Karpas-422 (cell line): ENCODE measurements around the gene NDE1. TPM values are rescaled to one million over a fixed set of nuclear protein-coding genes. Genes with fewer than 3 reads are reported as not detected.
A peak's percentile ranks its signal among the peaks of the same experiment; 100 is the strongest.

Experiments
- DNase-seq: peaks from one replicate; pipeline ENCODE4 v3.0.0-alpha.2; 2015
- H2AFZ ChIP-seq: fragments of 200-600 bp; sonication (generic); 2 replicates; pipeline ENCODE4 v1.6.1; 2014; ENCODE audit warnings: antibody characterized with exemption, low read length, mixed read lengths
- H3K27ac ChIP-seq: fragments of 200-600 bp; sonication (generic); 2 replicates; pipeline ENCODE4 v1.5.1; 2014; ENCODE audit warnings: mild to moderate bottlenecking, low read length, moderate library complexity
- H3K27me3 ChIP-seq: fragments of 200-600 bp; sonication (generic); 2 replicates; pipeline ENCODE4 v1.6.1; 2014; ENCODE audit warnings: low read length, mixed read lengths
- H3K36me3 ChIP-seq: fragments of 200-600 bp; sonication (generic); 2 replicates; pipeline ENCODE4 v1.6.1; 2014; ENCODE audit warnings: low read length, mixed read lengths; ENCODE audit not compliant: insufficient read depth
- H3K4me1 ChIP-seq: fragments of 200-600 bp; sonication (generic); 2 replicates; pipeline ENCODE4 v1.6.1; 2014; ENCODE audit warnings: mild to moderate bottlenecking, low read length, mixed read lengths
- H3K4me2 ChIP-seq: fragments of 200-600 bp; sonication (generic); 2 replicates; pipeline ENCODE4 v1.6.1; 2014; ENCODE audit warnings: low read length, low read depth, mild to moderate bottlenecking; ENCODE audit not compliant: poor library complexity, severe bottlenecking
- H3K4me3 ChIP-seq: fragments of 200-600 bp; sonication (generic); 2 replicates; pipeline ENCODE4 v1.5.1; 2014; ENCODE audit warnings: mild to moderate bottlenecking, antibody characterized with exemption, low read length, mixed read lengths
- H3K79me2 ChIP-seq: fragments of 200-600 bp; sonication (generic); 2 replicates; pipeline ENCODE4 v1.6.1; 2014; ENCODE audit warnings: mild to moderate bottlenecking, low read length, mixed read lengths
- H3K9ac ChIP-seq: fragments of 200-600 bp; sonication (generic); 2 replicates; pipeline ENCODE4 v1.6.0; 2014; ENCODE audit warnings: low read length
- H3K9me2 ChIP-seq: fragments of 200-600 bp; sonication (generic), shearing (Covaris generic); replicated peaks from 2 replicates; pipeline ENCODE4 v1.6.0; 2014; ENCODE audit warnings: mild to moderate bottlenecking, low read length, moderate library complexity; ENCODE audit not compliant: insufficient read depth
- H3K9me3 ChIP-seq: fragments of 300-700, 200-600 bp; sonication (generic); 2 replicates; pipeline ENCODE4 v1.6.1; 2014; ENCODE audit warnings: low read length, mixed read lengths
- H4K20me1 ChIP-seq: fragments of 200-600 bp; sonication (generic); 2 replicates; pipeline ENCODE4 v1.6.1; 2014; ENCODE audit warnings: mild to moderate bottlenecking, antibody characterized with exemption, low read length, low read depth; ENCODE audit not compliant: insufficient read depth
- total RNA-seq: library from RNA; depleted of rRNA; stranded (reverse); fragments of >200 nt; shearing (Covaris generic); gene quantifications from 2 replicates; pipeline ENCODE4 v1.2.3, GENCODE V29; 2014; ENCODE audit warnings: low replicate concordance

The NDE1 gene
- total RNA-seq, 1 experiment from 2014 or later: 39.4 TPM

DNA sequence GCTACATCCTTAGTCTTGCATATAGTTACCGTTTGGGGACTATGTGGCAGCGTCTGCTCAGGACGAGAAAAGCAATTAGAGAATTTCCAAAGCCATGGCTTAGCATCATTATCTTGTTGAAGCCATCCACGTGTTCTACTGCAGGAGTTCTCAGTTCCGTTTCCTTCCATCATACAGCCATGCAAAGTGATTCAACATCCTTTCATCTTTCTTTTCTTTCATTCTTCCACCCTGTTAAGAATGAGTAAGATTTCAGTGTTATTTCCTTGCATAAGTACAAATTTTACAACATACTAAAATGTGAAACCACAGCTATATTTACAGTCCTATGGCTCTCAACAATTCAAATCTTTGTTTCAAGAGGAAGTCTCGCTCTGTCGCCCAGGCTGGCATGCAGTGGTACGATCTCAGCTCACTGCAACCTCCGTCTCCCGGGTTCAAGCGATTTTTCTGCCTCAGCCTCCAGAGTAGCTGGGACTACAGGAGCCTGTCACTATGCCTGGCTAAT is 10.9 kb upstream of the NDE1 start:
- Histone ChIP-seq H4K20me1 (no peaks in the 10 kb centered on the region), H3K4me1 (peaks cover 63% of the 10 kb centered on the region), H3K4me3 (peak overlapping the region; percentile 28; the same call in 1 of the 2 replicates), H3K4me2 (peak overlapping the region; percentile 97), H3K27me3 (no peaks in the 10 kb centered on the region), H3K9me3 (no peaks in the 10 kb centered on the region), H3K27ac (peak overlapping the region; percentile 97), H2AFZ (peak overlapping the region; percentile 50), H3K9ac (peak overlapping the region; percentile 53), H3K36me3 (peaks cover 41% of the 10 kb centered on the region), H3K79me2 (peaks cover 43% of the 10 kb centered on the region), H3K9me2 (no peaks in the 10 kb centered on the region)
- DNase-seq: peak; percentile 84

DNA sequence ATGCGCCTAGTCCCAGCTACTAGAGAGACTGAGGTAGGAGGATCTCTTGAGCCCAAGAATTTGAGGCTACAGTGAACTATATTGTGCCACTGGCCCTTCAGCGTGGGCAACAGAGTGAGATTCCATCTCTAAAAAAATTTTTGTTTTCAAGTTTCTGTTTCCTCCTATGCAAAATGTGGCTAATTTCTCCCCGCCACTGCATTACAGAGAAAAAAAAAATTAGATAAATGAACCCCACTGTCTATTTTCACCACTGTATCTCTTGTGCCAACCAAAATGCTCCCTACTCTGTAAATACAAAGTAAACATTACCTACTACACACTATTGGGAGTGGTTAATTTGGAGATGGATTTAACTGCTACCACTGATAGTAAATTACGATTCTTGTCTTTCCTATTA is 9.1 kb upstream of the NDE1 start:
- Histone ChIP-seq H3K9me3 (no peaks in the 10 kb centered on the region), H2AFZ (no peak overlapping the region), H3K36me3 (peaks cover 24% of the 10 kb centered on the region), H3K9ac (peak overlapping the region; percentile 89), H3K4me2 (peak overlapping the region; percentile 97), H3K27ac (peak overlapping the region; percentile 97), H3K4me3 (peak overlapping the region; percentile 85), H4K20me1 (no peaks in the 10 kb centered on the region), H3K9me2 (no peaks in the 10 kb centered on the region), H3K79me2 (peaks cover 43% of the 10 kb centered on the region), H3K27me3 (no peaks in the 10 kb centered on the region), H3K4me1 (peaks cover 76% of the 10 kb centered on the region)
- DNase-seq: peak; percentile 54

DNA sequence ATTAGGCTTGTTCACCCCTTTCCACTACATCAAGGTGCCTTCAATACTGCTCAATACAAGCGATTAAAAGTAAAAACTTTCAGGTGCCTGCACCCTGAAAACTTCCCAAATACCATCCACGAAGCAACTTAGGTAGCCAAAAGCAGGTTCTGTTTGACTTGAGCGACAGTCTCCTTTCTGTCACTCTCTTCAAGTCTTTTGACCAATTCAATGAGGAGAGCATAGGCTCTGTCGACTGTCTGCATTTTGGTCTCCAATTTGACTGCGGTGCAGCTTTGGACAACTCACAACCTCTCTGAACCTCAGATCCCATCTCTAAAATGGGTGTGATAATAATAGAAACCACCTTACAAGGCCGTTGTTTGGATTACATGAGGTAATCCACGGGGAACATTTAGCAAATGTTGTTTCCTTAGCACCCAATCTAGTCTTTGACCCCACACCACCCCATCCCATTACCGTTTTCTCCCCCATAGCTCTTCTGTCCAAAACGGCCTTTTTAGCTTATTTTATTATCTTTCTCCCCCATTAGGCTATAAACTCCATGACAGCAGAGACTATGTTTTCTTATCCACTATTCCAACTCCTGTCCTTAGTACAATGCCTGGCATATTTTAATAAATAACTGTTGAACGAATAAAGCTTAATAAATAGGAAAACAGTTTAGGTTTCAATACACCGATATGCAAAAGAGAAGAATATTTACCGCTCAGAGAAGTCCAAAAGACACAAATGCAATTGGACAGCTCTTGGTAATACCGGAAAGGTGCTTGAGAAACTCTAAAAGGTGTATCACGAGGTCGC is 8.1 kb upstream of the NDE1 start:
- Histone ChIP-seq H4K20me1 (no peaks in the 10 kb centered on the region), H3K4me3 (peak overlapping the region; percentile 85), H3K4me1 (peaks cover 70% of the 10 kb centered on the region), H3K4me2 (peak overlapping the region; percentile 97), H3K36me3 (peaks cover 14% of the 10 kb centered on the region), H3K9me2 (no peaks in the 10 kb centered on the region), H3K27me3 (no peaks in the 10 kb centered on the region), H3K27ac (peak overlapping the region; percentile 97), H3K9me3 (no peaks in the 10 kb centered on the region), H2AFZ (no peak overlapping the region), H3K9ac (peak overlapping the region; percentile 89), H3K79me2 (peaks cover 38% of the 10 kb centered on the region)
- DNase-seq: peak; percentile 76

DNA sequence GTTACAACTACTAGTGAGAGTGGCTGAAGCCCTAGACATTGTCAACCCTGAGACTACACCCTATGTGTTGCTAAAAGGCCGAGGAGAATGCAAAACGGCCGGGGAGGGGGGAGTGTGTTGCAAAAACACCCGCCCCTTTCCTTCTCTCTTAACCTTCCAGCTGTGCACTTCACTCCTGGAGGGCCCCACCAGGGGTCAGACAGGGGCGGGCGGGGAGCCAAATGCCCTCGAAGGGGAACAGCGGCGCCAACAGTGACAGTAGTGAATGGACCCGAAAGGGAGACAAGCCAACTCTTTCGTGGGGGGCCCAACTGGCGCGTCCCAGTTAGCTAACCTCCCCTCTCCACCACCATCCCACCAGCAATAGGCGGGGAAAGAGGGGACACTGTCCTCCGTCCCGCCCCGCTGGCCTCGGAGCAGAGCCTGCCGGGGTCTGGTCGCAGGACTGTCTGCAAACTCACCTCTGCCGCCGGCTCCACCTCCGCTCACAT is 7.4 kb upstream of the NDE1 start:
- Histone ChIP-seq H3K9me2 (no peaks in the 10 kb centered on the region), H3K9ac (peak overlapping the region; percentile 89), H3K27me3 (no peaks in the 10 kb centered on the region), H2AFZ (no peak overlapping the region), H3K9me3 (no peaks in the 10 kb centered on the region), H4K20me1 (no peaks in the 10 kb centered on the region), H3K36me3 (peaks cover 10% of the 10 kb centered on the region; the same call in 1 of the 2 replicates), H3K4me3 (peak overlapping the region; percentile 85), H3K27ac (peak overlapping the region; percentile 97), H3K4me1 (peaks cover 68% of the 10 kb centered on the region), H3K4me2 (peak overlapping the region; percentile 97), H3K79me2 (peaks cover 33% of the 10 kb centered on the region)
- peak; percentile 96 for DNase-seq

DNA sequence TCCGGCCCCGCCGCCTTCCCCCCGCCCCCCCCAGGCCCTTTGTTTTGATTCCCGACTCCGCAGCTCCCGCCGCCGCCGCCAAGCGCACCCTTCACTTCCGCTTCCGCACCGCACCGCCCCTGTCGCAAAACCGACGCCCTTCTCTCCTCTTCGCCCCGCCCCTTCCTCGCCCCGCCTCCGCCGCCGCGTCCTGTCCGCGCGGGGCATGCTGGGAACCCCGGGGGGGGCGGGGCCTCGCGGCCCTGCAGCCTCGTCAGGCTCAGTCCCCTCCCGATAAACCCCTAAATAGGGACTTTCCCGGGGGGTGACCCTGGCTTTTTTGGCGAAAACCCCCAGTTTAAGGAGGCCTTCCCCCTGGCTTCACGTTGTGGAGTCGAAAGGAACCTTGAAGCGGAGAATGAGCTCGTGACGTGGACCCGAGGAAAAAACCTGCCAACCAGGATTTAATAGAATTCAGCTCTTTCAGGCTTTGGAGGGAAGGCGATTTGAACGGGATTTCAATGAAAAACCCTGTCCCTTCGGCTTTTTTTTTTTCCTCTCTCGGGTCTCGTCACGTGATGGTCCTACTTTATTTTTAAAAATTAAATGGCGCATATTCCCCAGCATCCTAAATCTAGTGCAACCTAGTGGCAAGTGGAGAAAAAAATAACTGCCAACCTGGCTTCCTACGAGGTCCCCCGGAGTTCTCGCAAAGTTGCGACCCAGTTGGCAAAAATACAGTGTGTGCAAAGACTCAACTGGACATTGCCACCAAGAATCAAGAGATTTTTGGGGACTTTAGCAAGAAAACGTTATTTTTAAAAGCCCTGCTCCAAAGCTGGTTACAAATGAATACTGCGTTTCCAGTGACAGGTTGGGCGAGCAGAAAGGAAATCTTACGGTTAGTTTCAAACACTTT is 6.7 kb upstream of the NDE1 start, which contains the start of gene MARF1:
Gene MARF1 (minus strand): TSS at position 107 of the 898 bp plus-strand sequence. CDS start 3,921 bp downstream, outside the sequence.
- H4K20me1 ChIP-seq: no peaks in the 10 kb centered on the region
- H3K4me1 ChIP-seq: peaks cover 66% of the 10 kb centered on the region
- peaks cover 32% of the 10 kb centered on the region for H3K79me2 ChIP-seq
- peak within 1 kb of the TSS; percentile 89 for H3K9ac ChIP-seq
- peak within 1 kb of the TSS; percentile 97 for H3K27ac ChIP-seq
- H3K4me2 ChIP-seq: peak within 1 kb of the TSS; percentile 97
- H3K4me3 ChIP-seq: peak within 1 kb of the TSS; percentile 85
- no peaks in the 10 kb centered on the region for H3K9me2 ChIP-seq
- H2AFZ ChIP-seq: peak within 1 kb of the TSS; percentile 51
- DNase-seq: peak; percentile 99
- H3K27me3 ChIP-seq: no peaks in the 10 kb centered on the region
- H3K36me3 ChIP-seq: peaks cover 7% of the 10 kb centered on the region; the same call in 1 of the 2 replicates
- no peaks in the 10 kb centered on the region for H3K9me3 ChIP-seq

DNA sequence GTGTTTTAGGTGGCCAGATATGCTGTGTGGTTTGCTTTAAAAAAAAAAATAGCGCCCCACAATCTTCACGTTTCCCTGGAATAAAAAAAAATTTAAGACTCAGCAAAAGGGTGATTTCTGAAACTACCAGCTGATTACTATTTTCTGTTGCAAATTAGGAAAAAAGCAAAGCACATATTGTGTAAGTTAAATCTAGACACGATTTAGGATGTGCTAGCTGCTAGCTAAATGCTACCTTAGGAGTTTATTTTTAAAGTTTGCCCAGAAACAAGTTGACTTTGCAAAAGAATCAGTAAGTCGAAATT is 6.1 kb upstream of the NDE1 start:
- Histone ChIP-seq H4K20me1 (no peaks in the 10 kb centered on the region), H3K27me3 (no peaks in the 10 kb centered on the region), H3K27ac (peak overlapping the region; percentile 71; the same call in 1 of the 2 replicates), H3K9ac (peak overlapping the region; percentile 89), H3K9me2 (no peaks in the 10 kb centered on the region), H3K79me2 (peaks cover 26% of the 10 kb centered on the region), H3K4me2 (peak overlapping the region; percentile 97), H3K36me3 (peaks cover under 1% of the 10 kb centered on the region; the same call in 1 of the 2 replicates), H2AFZ (no peak overlapping the region), H3K4me1 (peaks cover 60% of the 10 kb centered on the region), H3K9me3 (no peaks in the 10 kb centered on the region), H3K4me3 (peak overlapping the region; percentile 85)
- no peak for DNase-seq

DNA sequence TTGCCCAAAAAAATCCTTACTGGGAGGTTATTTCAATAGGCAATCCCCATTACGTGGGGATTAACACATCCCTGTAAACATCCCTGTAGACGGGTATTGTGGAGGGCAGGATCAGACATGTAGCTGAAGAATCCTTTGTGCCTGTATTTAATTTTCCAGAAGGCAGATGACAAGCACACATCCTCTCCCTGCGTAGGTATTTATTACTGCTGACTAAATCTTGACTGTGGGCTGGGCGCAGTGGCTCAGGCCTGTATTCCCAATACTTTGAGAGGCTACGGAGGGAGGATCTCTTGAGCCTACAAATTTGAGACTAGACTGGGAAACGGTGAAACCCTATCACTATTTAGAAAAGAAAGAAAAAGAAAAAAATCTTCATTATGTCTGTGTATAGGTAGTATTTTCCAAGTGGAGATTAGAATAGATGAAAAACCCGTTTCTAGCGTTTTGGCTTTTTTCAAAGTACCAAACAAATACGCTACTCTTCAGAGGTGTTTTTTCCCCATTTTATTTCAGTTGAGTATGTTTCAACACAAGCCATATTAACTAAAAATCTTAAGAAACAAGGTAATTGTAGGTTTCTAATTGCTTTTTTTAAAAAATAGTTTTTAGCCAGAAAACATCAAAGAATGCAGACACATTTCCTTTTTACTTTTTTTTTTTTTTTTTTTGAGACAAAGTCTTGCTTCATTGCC is 5.6 kb upstream of the NDE1 start:
- Histone ChIP-seq H3K9me2 (no peaks in the 10 kb centered on the region), H3K36me3 (no peaks in the 10 kb centered on the region), H2AFZ (no peak overlapping the region), H3K4me2 (peak overlapping the region; percentile 97), H3K9me3 (no peaks in the 10 kb centered on the region), H3K27ac (no peak overlapping the region), H3K79me2 (peaks cover 26% of the 10 kb centered on the region), H3K27me3 (no peaks in the 10 kb centered on the region), H4K20me1 (no peaks in the 10 kb centered on the region), H3K9ac (peak overlapping the region; percentile 89), H3K4me1 (peaks cover 57% of the 10 kb centered on the region), H3K4me3 (peak overlapping the region; percentile 85; the same call in 1 of the 2 replicates)
- no peak for DNase-seq
